GM18907 (cell line): ENCODE measurements around the gene ITGB3.
"Not testable (repeated sequence)": the region's sequence is repeated elsewhere in the genome, so short reads cannot be mapped to it uniquely, and the experiment has no call there.

ENCODE experiments used
- ATAC-seq: cut with Tn5 transposase; IDR thresholded peaks from one replicate; pipeline ENCODE4 v1.9.1; 2021; ENCODE audit warnings: mild to moderate bottlenecking, moderate library complexity; ENCODE audit not compliant: unreplicated experiment

Gene ITGB3

GRCh38 chr17:47222047-47222446 is 31.6 kb upstream of the ITGB3 start:
- ATAC-seq = no peak

GRCh38 chr17:47223007-47223406 is 30.6 kb upstream of the ITGB3 start:
- no peak for ATAC-seq

DNA sequence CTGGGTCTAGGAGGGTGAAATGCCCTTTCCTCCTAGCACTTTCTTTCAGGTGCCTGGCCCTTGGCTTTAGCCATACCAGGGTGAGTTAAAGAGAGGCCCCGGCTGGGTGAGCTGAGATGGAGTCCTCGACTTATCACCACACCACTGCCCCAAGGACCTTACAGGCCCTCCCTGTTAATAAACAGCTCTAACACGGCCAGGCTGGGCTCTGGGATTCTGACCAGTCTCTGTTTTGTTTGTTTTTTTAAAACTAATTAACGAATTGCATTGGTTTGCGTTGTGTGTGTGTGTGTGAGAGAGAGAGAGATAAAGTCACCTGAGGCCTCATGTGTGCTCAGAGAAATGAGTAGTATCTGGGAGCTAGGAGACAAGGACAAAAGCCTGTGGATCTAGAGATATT is 30.2 kb upstream of the ITGB3 start:
- ATAC-seq = no peak

GRCh38 chr17:47224077-47224476 is 29.6 kb upstream of the ITGB3 start:
- ATAC-seq = not testable (repeated sequence)

- ATAC-seq = no peak
Measured at GRCh38 chr17:47224966-47225365, 28.7 kb upstream of the ITGB3 start.

- ATAC-seq = no peak
Measured at GRCh38 chr17:47225436-47225858, 28.2 kb upstream of the ITGB3 start.

DNA sequence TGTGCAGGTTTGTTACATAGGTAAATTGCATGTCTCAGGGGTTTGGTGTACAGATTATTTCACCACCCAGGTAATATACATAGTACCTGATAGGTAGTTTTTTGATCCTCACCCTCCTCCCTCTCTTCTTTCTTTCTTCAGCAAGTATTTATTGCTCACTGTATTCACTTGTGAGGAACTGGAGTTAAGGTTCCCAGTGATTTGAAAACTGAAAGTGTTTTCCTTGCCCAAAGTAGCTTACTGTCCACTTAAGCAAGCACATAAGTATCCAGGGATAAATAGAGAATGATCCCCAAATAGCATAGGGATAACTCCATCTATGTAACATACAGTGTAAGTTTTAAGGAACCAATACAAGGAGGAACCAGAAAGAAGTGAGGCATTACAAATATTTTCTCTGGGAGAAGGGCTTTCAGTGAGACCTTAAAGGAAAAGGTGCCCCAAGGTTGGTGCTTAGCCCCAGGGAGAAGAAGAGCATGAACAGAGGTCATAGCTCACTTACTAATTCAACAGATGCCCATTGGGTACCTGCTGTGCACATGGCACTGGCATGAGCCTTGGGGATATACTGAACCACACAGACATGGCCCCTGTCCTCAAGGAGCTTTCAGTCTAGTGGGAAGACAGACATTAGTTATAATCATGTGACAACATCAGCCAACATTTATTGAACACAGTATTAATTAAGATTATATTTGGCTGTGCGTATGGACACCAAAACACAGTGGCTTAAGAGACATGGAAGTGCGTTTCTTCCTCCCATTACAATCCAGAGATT is 27.5 kb upstream of the ITGB3 start:
- no peak for ATAC-seq

DNA sequence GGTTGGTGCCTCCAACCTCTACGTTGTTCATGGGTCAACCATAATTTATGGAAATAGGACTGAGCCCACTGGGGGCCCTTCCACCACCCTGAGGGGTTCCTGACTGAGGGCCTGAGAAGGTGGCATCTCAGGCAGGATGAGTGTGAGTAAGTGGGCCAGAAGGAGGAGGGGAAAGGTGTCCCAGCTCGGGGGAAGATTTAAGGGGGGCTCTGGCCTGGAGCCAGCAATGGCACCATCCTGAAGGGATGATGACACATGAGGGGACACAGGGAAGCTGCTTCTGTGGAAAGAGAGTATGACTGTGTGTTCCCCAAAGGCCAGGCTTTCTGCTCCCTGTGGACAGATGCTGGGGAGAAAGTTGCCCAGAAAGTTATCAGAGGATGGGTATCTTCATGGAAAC is 25.8 kb upstream of the ITGB3 start:
- ATAC-seq = no peak

GRCh38 chr17:47229535-47230443 is 23.8 kb upstream of the ITGB3 start:
- no peak for ATAC-seq

- ATAC-seq = no peak
Measured at GRCh38 chr17:47230864-47231263, 22.8 kb upstream of the ITGB3 start.

- ATAC-seq = no peak
Measured at GRCh38 chr17:47231334-47231733, 22.3 kb upstream of the ITGB3 start.

- no peak for ATAC-seq
Measured at GRCh38 chr17:47231866-47232265, 21.8 kb upstream of the ITGB3 start.

GRCh38 chr17:47232465-47232864 is 21.2 kb upstream of the ITGB3 start:
- no peak for ATAC-seq

DNA sequence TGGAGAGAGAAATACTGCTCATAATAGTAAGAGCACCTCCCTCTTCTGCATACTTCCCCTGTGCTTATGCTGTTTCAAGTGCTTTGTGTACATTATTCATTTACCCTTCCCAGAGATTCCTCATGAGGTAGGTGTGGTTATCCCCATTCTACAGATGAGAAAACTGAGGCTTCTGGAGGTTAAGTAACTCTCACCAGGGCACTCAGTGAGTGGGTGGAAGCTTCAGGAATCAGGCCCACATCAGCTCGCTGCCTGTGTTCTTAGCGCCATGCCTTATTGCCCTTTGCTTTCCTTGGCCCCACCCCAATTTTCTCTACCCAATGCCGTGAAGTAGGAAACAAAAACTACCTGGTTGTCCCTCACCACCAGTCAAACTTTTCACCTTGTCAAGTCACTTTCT is 18.1 kb upstream of the ITGB3 start:
- no peak for ATAC-seq

- ATAC-seq = no peak
Measured at GRCh38 chr17:47235923-47236322, 17.7 kb upstream of the ITGB3 start.

- ATAC-seq = no peak
Measured at GRCh38 chr17:47237841-47238240, 15.8 kb upstream of the ITGB3 start.

DNA sequence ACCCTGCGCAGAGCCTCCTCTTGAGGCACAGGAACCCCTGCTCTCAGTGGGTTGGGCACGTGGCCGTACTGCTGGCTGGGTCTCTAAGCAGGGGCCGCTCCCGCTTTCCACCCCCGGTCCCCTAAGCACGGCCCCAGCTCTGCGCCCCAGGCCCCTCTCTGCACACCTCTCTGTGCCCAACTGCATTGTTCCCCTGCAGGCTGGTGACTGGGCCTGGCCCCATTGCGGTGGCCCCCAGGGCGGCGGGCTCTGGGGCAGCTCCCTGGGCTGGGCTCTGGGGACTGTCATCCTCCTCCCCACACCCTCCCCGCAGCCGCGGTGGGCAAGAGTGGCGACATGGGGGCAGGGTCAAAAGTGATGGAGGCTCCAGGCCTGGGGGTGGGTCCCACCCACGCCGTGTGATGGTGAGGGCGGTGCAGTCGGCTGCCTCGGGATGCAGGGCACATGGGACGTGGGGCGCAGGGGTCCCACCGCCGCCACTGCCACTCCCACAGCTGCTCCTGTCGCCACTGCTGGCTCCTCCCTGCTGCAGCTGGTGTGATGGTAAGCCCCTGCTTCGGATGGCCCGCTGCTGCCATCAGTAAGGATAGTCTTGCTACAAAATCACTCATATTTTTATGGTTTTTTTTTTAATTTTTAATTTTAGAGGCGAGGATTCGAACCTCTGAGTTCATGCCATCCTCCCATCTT is 15.2 kb upstream of the ITGB3 start:
- ATAC-seq = no peak

- no peak for ATAC-seq
Measured at GRCh38 chr17:47239619-47239966, 14.0 kb upstream of the ITGB3 start.

- ATAC-seq = no peak
Measured at GRCh38 chr17:47239967-47240651, 13.5 kb upstream of the ITGB3 start.

- ATAC-seq = no peak
Measured at GRCh38 chr17:47240806-47241205, 12.8 kb upstream of the ITGB3 start.

DNA sequence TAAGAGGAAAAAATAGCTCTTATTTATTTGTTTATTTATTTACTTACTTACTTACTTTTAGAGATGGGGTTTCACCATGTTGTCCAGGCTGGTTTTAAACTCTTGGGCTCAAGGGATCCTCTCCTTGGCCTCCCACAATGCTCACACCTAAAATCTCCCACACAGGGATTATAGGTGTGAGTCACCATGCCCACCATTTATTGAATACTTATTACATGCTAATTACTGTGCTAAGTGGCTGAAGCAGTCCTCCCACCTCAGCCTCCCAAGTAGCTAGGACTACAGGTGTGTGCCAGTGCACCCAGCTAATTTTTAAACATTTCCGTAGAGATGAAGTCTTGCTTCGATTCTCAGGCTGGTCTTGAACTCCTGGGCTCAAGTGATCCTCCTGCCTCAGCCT is 11.0 kb upstream of the ITGB3 start:
- ATAC-seq = no peak
